Stimulated activated CD4-positive, alpha-beta T cell treated with anti-CD3 and anti-CD28 coated beads, Interleukin-2, amount 100 ng/mL, for 24 hours (primary cell): Measurements from ENCODE around the gene PSMF1.
"Not testable (repeated sequence)": the region's sequence is repeated elsewhere in the genome, so short reads cannot be mapped to it uniquely, and the experiment has no call there.

ENCODE experiments used
- DNase-seq, 2 donors: peaks; one replicate each; pipeline ENCODE4 v3.0.0-alpha.2; 2020

The PSMF1 gene

GRCh38 chr20:1216527-1217427, 98.4 kb downstream of the PSMF1 start:
- not testable (repeated sequence) for DNase-seq
